Measurements from ENCODE around the gene TUBA8.
"Not testable (repeated sequence)": the region's sequence is repeated elsewhere in the genome, so short reads cannot be mapped to it uniquely, and the experiment has no call there.

GRCh38 chr22:18063715-18064114, 46.9 kb upstream of the TUBA8 start:
- not testable (repeated sequence) for TF ChIP-seq POLR2A (IDR thresholded peaks at IDR 0.05)
- TF ChIP-seq, protein P1, sequence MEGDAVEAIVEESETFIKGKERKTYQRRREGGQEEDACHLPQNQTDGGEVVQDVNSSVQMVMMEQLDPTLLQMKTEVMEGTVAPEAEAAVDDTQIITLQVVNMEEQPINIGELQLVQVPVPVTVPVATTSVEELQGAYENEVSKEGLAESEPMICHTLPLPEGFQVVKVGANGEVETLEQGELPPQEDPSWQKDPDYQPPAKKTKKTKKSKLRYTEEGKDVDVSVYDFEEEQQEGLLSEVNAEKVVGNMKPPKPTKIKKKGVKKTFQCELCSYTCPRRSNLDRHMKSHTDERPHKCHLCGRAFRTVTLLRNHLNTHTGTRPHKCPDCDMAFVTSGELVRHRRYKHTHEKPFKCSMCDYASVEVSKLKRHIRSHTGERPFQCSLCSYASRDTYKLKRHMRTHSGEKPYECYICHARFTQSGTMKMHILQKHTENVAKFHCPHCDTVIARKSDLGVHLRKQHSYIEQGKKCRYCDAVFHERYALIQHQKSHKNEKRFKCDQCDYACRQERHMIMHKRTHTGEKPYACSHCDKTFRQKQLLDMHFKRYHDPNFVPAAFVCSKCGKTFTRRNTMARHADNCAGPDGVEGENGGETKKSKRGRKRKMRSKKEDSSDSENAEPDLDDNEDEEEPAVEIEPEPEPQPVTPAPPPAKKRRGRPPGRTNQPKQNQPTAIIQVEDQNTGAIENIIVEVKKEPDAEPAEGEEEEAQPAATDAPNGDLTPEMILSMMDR (IDR thresholded peaks at IDR 0.05): not testable (repeated sequence)
